GM12878 (cell line): ENCODE results near the gene PFN3. TPM values are rescaled to one million over a fixed set of nuclear protein-coding genes. Genes with fewer than 3 reads are reported as not detected.

Experiments
- ATF2 ChIP-seq: IDR thresholded peaks from 2 replicates; pipeline ENCODE4 v1.6.1; 2012; ENCODE audit warnings: low read length, inconsistent platforms
- CBFB ChIP-seq: IDR thresholded peaks from 2 replicates; pipeline ENCODE4 v1.6.1; 2016; ENCODE audit warnings: antibody characterized with exemption, low read depth
- CHD2 ChIP-seq: IDR thresholded peaks from 2 replicates; pipeline ENCODE4 v1.6.1; 2011; ENCODE audit warnings: low read depth, low read length, improper control_type of control experiment, borderline replicate concordance
- EGR1 ChIP-seq, 2 experiments: IDR thresholded peaks; 1 replicate in 1 of 2; 2 replicates in 1 of 2; pipeline ENCODE4 v1.6.1; 2011 to 2012; ENCODE audit warnings: low read depth in 2 of 2, low read length in 2 of 2, borderline replicate concordance in 1 of 2, mild to moderate bottlenecking in 1 of 2, moderate library complexity in 1 of 2
- EZH2 ChIP-seq: IDR thresholded peaks from 2 replicates; pipeline ENCODE4 v1.6.1; 2012; ENCODE audit warnings: low read depth, mild to moderate bottlenecking, control low read depth, inconsistent platforms, low read length, borderline replicate concordance; ENCODE audit not compliant: control insufficient read depth
- IKZF1 ChIP-seq: fragments of 450-650 bp; conservative IDR thresholded peaks from 2 replicates; pipeline ENCODE4 v1.6.1; 2017; ENCODE audit warnings: antibody characterized with exemption, mild to moderate bottlenecking
- KLF5 ChIP-seq: fragments of 450-650 bp; IDR thresholded peaks from 2 replicates; pipeline ENCODE4 v1.6.1; 2014; ENCODE audit warnings: mild to moderate bottlenecking; ENCODE audit not compliant: partially characterized antibody
- MEF2B ChIP-seq: fragments of 450-650 bp; IDR thresholded peaks from 2 replicates; pipeline ENCODE4 v1.6.1; 2018; ENCODE audit warnings: mild to moderate bottlenecking, moderate library complexity; ENCODE audit not compliant: partially characterized antibody, poor library complexity, severe bottlenecking
- MYB ChIP-seq: fragments of 150-350 bp; IDR thresholded peaks from 2 replicates; pipeline ENCODE4 v1.6.1; 2014; ENCODE audit warnings: mild to moderate bottlenecking, low read depth, low read length, borderline replicate concordance
- NKRF ChIP-seq: fragments of 450-650 bp; conservative IDR thresholded peaks from 2 replicates; pipeline ENCODE4 v1.6.1; 2017; ENCODE audit warnings: mild to moderate bottlenecking, moderate library complexity
- NR2C2 ChIP-seq: IDR thresholded peaks from 2 replicates; pipeline ENCODE4 v1.6.1; 2011; ENCODE audit warnings: borderline replicate concordance, low read depth; ENCODE audit not compliant: control insufficient read depth, insufficient read length
- NRF1 ChIP-seq: conservative IDR thresholded peaks from 2 replicates; pipeline ENCODE4 v1.6.1; 2011; ENCODE audit warnings: mild to moderate bottlenecking, low read depth, low read length, improper control_type of control experiment
- PAX5 ChIP-seq: IDR thresholded peaks from 2 replicates; pipeline ENCODE4 v1.6.1; 2011; ENCODE audit warnings: low read depth, low read length, borderline replicate concordance
- POLR2AphosphoS2 ChIP-seq: IDR thresholded peaks from 2 replicates; pipeline ENCODE4 v1.6.1; 2011; ENCODE audit warnings: low read depth, mild to moderate bottlenecking, low read length, improper control_type of control experiment, moderate library complexity
- SKIL ChIP-seq: fragments of 450-650 bp; IDR thresholded peaks from 2 replicates; pipeline ENCODE4 v1.6.1; 2017; ENCODE audit warnings: mild to moderate bottlenecking, low read depth, inconsistent platforms; ENCODE audit not compliant: poor library complexity, severe bottlenecking
- STAT3 ChIP-seq: IDR thresholded peaks from 2 replicates; pipeline ENCODE4 v1.6.1; 2011; ENCODE audit warnings: low read depth, low read length, improper control_type of control experiment
- ZBED1 ChIP-seq: IDR thresholded peaks from 2 replicates; pipeline ENCODE4 v1.6.1; 2016; ENCODE audit warnings: borderline replicate concordance
- ZNF274 ChIP-seq: IDR thresholded peaks from one replicate; pipeline ENCODE4 v1.8.0; 2011; ENCODE audit not compliant: insufficient read length, insufficient read depth
- ZNF592 ChIP-seq: fragments of 450-650 bp; IDR thresholded peaks from 2 replicates; pipeline ENCODE4 v1.6.1; 2017; ENCODE audit warnings: mild to moderate bottlenecking, moderate library complexity
- ZNF622 ChIP-seq: fragments of 450-650 bp; IDR thresholded peaks from 2 replicates; pipeline ENCODE4 v1.6.1; 2017; ENCODE audit warnings: mild to moderate bottlenecking, inconsistent platforms
- polyA plus RNA-seq, 11 experiments: library from polyadenylated mRNA; depleted of rRNA in 4 of 11; unstranded in 6 of 11; stranded (reverse) in 5 of 11; fragments of >200 nt; fragmentation: Nextera tagmentation in 4 of 11; fragmentation: Illumina TruSeq in 1 of 11; extraction: Ambion mirVana in 4 of 11; extraction: Trizol in 1 of 11; gene quantifications; 1 replicate in 1 of 11; 2 replicates in 10 of 11; pipeline versions ENCODE4 v1.2.1 to v1.2.3, GENCODE V29; 2011 to 2016; ENCODE audit warnings: inconsistent platforms in 2 of 11, missing spikeins in 2 of 11, low read depth in 1 of 11
- total RNA-seq, 4 experiments: library from RNA; depleted of rRNA in 3 of 4; stranded (reverse); fragments of >200 nt in 3 of 4; fragmentation: Illumina TruSeq in 1 of 4; extraction: Trizol in 1 of 4; gene quantifications; 2 replicates each; pipeline versions ENCODE4 v1.2.1 to v1.2.3, GENCODE V29; 2013 to 2021

Gene PFN3
- total and polyA plus RNA-seq, 10 of the 15 experiments (the other 5 are each of a cell fraction or from before 2014, with no cell fraction given) = not detected

- TF ChIP-seq ZNF592 = peak; percentile 64; the same call in 1 of the 2 replicates
- TF ChIP-seq IKZF1 = peak; percentile 14
- no peak for TF ChIP-seq ATF2
- peak; percentile 28 for TF ChIP-seq KLF5
- no peak for TF ChIP-seq NRF1
- peak; percentile 56 for TF ChIP-seq SKIL
- TF ChIP-seq CHD2 = peak; percentile 39; the same call in 1 of the 2 replicates
- no peak for TF ChIP-seq ZNF274
- no peak for TF ChIP-seq MYB
- no peak for TF ChIP-seq ZBED1
- TF ChIP-seq EZH2 = no peak
- no peak for TF ChIP-seq ZNF622
- no peak for TF ChIP-seq CBFB
- TF ChIP-seq NR2C2 = no peak
- TF ChIP-seq POLR2AphosphoS2 = no peak
- TF ChIP-seq EGR1 (IDR thresholded peaks at IDR 0.05; ENCODE audit: borderline replicate concordance in 1 of 2, low read depth in 2 of 2, low read length in 2 of 2) = no peak
- TF ChIP-seq PAX5 = peak; percentile 82
- no peak for TF ChIP-seq STAT3
- TF ChIP-seq MEF2B = peak; percentile 42
- peak; percentile 84 for TF ChIP-seq NKRF
Observed at GRCh38 chr5:177403792-177404640, 3.6 kb upstream of the PFN3 start (continued).
